Keratinocyte (primary cell): ENCODE data around the gene DGKZ. TPM values are rescaled to one million over a fixed set of nuclear protein-coding genes. Genes with fewer than 3 reads are reported as not detected.
A peak's percentile ranks its signal among the peaks of the same experiment; 100 is the strongest.

Experiments
- DNase-seq: peaks from one replicate; pipeline ENCODE4 v3.0.0-alpha.2; 2011; ENCODE audit warnings: low read depth, missing footprints, low spot score
- FAIRE-seq: peaks from 2 replicates; lab custom pipeline; 2011; peaks lifted over from hg19 to GRCh38; lab: Jason Lieb, UNC
- H2AFZ ChIP-seq: 2 replicates; pipeline ENCODE4 v1.6.0; 2012; ENCODE audit warnings: low read length, control low read depth, inconsistent platforms; ENCODE audit not compliant: control insufficient read depth
- H3K27ac ChIP-seq: 2 replicates; pipeline ENCODE4 v1.5.1; 2011; ENCODE audit warnings: low read length; ENCODE audit not compliant: control insufficient read depth, insufficient read depth
- H3K27me3 ChIP-seq: 3 replicates; pipeline ENCODE4 v1.6.0; 2011; ENCODE audit warnings: low read length; ENCODE audit not compliant: control insufficient read depth, insufficient read depth; ENCODE audit errors: extremely low read depth
- H3K36me3 ChIP-seq, 2 experiments: 2 replicates in 1 of 2; 3 replicates in 1 of 2; pipeline ENCODE4 v1.5.1; 2011; ENCODE audit warnings: low read length in 2 of 2, mild to moderate bottlenecking in 1 of 2; ENCODE audit not compliant: control insufficient read depth in 2 of 2, insufficient read depth in 2 of 2; ENCODE audit errors: extremely low read depth in 1 of 2
- H3K4me1 ChIP-seq: 3 replicates; pipeline ENCODE4 v1.5.1; 2011; ENCODE audit warnings: low read length; ENCODE audit not compliant: control insufficient read depth, insufficient read depth; ENCODE audit errors: extremely low read depth
- H3K4me2 ChIP-seq: 3 replicates; pipeline ENCODE4 v1.6.0; 2011; ENCODE audit warnings: low read depth, low read length; ENCODE audit not compliant: control insufficient read depth, insufficient read depth; ENCODE audit errors: extremely low read depth
- H3K4me3 ChIP-seq, 3 experiments: fragments of 200-600 bp in 1 of 3; sonication (generic) in 1 of 3; 2 replicates in 2 of 3; 3 replicates in 1 of 3; pipeline ENCODE4 v1.5.1; 2011 to 2016; ENCODE audit warnings: low read length in 3 of 3, mild to moderate bottlenecking in 3 of 3, control low read depth in 2 of 3, inconsistent platforms in 1 of 3, low read depth in 1 of 3, mixed read lengths in 1 of 3, mixed run types in 1 of 3, moderate library complexity in 1 of 3; ENCODE audit not compliant: control insufficient read depth in 2 of 3, insufficient read depth in 2 of 3; ENCODE audit errors: extremely low read depth in 1 of 3
- H3K79me2 ChIP-seq: 2 replicates; pipeline ENCODE4 v1.6.0; 2012; ENCODE audit warnings: low read length; ENCODE audit not compliant: control insufficient read depth, insufficient read depth
- H3K9ac ChIP-seq: 3 replicates; pipeline ENCODE4 v1.6.0; 2011; ENCODE audit warnings: low read length; ENCODE audit not compliant: control insufficient read depth, insufficient read depth; ENCODE audit errors: extremely low read depth
- H3K9me1 ChIP-seq: 3 replicates; pipeline ENCODE4 v1.6.0; 2011; ENCODE audit warnings: low read length; ENCODE audit not compliant: control insufficient read depth, insufficient read depth; ENCODE audit errors: extremely low read depth
- H3K9me3 ChIP-seq: 2 replicates; pipeline ENCODE4 v1.5.1; 2012; ENCODE audit warnings: low read depth, low read length; ENCODE audit not compliant: control insufficient read depth
- H4K20me1 ChIP-seq: 3 replicates; pipeline ENCODE4 v1.6.0; 2011; ENCODE audit warnings: low read length; ENCODE audit not compliant: control insufficient read depth, insufficient read depth; ENCODE audit errors: extremely low read depth
- CTCF ChIP-seq, 3 experiments: IDR thresholded peaks in 1 of 3; conservative IDR thresholded peaks in 1 of 3; optimal IDR thresholded peaks in 1 of 3; 2 replicates in 2 of 3; 3 replicates in 1 of 3; pipeline versions ENCODE3 to v1.5.1; 2011; ENCODE audit warnings: low read length in 3 of 3, mild to moderate bottlenecking in 3 of 3, moderate library complexity in 2 of 3, control low read depth in 1 of 3, inconsistent platforms in 1 of 3; ENCODE audit not compliant: insufficient read depth in 2 of 3; ENCODE audit errors: extremely low read depth in 1 of 3
- EZH2 ChIP-seq: IDR thresholded peaks from one replicate; pipeline ENCODE4 v1.6.1; 2012; ENCODE audit warnings: inconsistent platforms, mild to moderate bottlenecking, low read length, moderate library complexity
- dilution Hi-C: fragments of 300-500 bp; cut with MboI; formaldehyde crosslinking; loops from one replicate; pipeline ENCODE4 v1.7.0; 2020; ENCODE audit warnings: low sequenced_read_pairs; ENCODE audit not compliant: extremely low pct_ligation_motif_present
- polyA plus RNA-seq, 5 experiments: library from polyadenylated mRNA; depleted of rRNA in 3 of 5; stranded (reverse) in 3 of 5; stranded (forward) in 1 of 5; unstranded in 1 of 5; fragments of >200 nt; gene quantifications; 1 replicate in 1 of 5; 2 replicates in 3 of 5; 3 replicates in 1 of 5; pipeline versions ENCODE4 v1.2.1 to v1.2.3, GENCODE V29; 2011 to 2012; ENCODE audit warnings: missing spikeins in 2 of 5, low read depth in 1 of 5, low replicate concordance in 1 of 5

The DGKZ gene
- polyA plus RNA-seq, 1 donor (not counting 4 experiments of a cell fraction or from before 2014, with no cell fraction given): 23.3 TPM

- Histone ChIP-seq H3K4me1 (peaks cover 62% of the 10 kb centered on the region), H3K27ac (no peak overlapping the region), H2AFZ (no peak overlapping the region), H3K9ac (peak overlapping the region; percentile 28), H3K36me3 (peaks cover 9 to 28% of the 10 kb centered on the region in 2 experiments), H4K20me1 (peaks cover 6% of the 10 kb centered on the region), H3K4me2 (peak overlapping the region; percentile 11), H3K9me1 (peaks cover 7% of the 10 kb centered on the region), H3K9me3 (no peaks in the 10 kb centered on the region), H3K79me2 (peaks cover 85% of the 10 kb centered on the region), H3K27me3 (no peaks in the 10 kb centered on the region), H3K4me3 (peak overlapping the region in 1 of 3 experiments; percentile 11)
- DNase-seq (no peak), FAIRE-seq (no peak)
- TF ChIP-seq EZH2: no peak
- TF ChIP-seq CTCF (optimal IDR thresholded peaks at IDR 0.05 in 1 of 3, IDR thresholded peaks at IDR 0.05 in 1 of 3, conservative IDR thresholded peaks at IDR 0.05 in 1 of 3; ENCODE audit: extremely low read depth in 1 of 3, insufficient read depth in 2 of 3, low read length in 3 of 3): no peak
- dilution Hi-C loops: no loop called here
Measured at GRCh38 chr11:46351606-46352005, 4.3 kb downstream of the DGKZ start.

- H3K9me3 ChIP-seq: no peaks in the 10 kb centered on the region
- TF ChIP-seq EZH2 (no peak), CTCF (optimal IDR thresholded peaks at IDR 0.05 in 1 of 3, IDR thresholded peaks at IDR 0.05 in 1 of 3, conservative IDR thresholded peaks at IDR 0.05 in 1 of 3; ENCODE audit: extremely low read depth in 1 of 3, insufficient read depth in 2 of 3, low read length in 3 of 3) (peak; percentile 92 to 96 (median 93))
- peak overlapping the region in 2 of 3 experiments; percentile 27 to 46 for H3K4me3 ChIP-seq
- peaks cover 87% of the 10 kb centered on the region for H3K79me2 ChIP-seq
- H3K27ac ChIP-seq: peak overlapping the region; percentile 40
- H4K20me1 ChIP-seq: peaks cover 6% of the 10 kb centered on the region
- H3K4me1 ChIP-seq: peaks cover 64% of the 10 kb centered on the region
- no peaks in the 10 kb centered on the region for H3K27me3 ChIP-seq
- dilution Hi-C loops: no loop called here
- H2AFZ ChIP-seq: no peak overlapping the region
- H3K9me1 ChIP-seq: peaks cover 7% of the 10 kb centered on the region
- peak overlapping the region; percentile 11 for H3K4me2 ChIP-seq
- DNase-seq (no peak), FAIRE-seq (no peak)
- peak overlapping the region; percentile 64 for H3K9ac ChIP-seq
- peaks cover 9 to 28% of the 10 kb centered on the region in 2 experiments for H3K36me3 ChIP-seq
Measured at GRCh38 chr11:46352063-46352841, 5.0 kb downstream of the DGKZ start.
